Nephron (organoid): ENCODE measurements around the gene CTIF.

ENCODE experiments used
- H3K27ac Mint-ChIP-seq, 3 experiments: 2 replicates each; pipeline ENCODE4 v1.8.0; 2020; ENCODE audit warnings: mixed read lengths in 3 of 3, mild to moderate bottlenecking in 2 of 3, moderate library complexity in 1 of 3
- H3K27me3 Mint-ChIP-seq: 2 replicates; pipeline ENCODE4 v1.8.0; 2021; ENCODE audit warnings: low read depth, mild to moderate bottlenecking, moderate library complexity, mixed read lengths
- H3K36me3 Mint-ChIP-seq: 2 replicates; pipeline ENCODE4 v1.8.0; 2020; ENCODE audit warnings: low read depth, mixed read lengths
- H3K4me1 Mint-ChIP-seq: 2 replicates; pipeline ENCODE4 v1.8.0; 2020; ENCODE audit warnings: mixed read lengths
- H3K4me3 Mint-ChIP-seq, 3 experiments: 2 replicates each; pipeline ENCODE4 v1.8.0; 2020; ENCODE audit warnings: mild to moderate bottlenecking in 3 of 3, mixed read lengths in 3 of 3, moderate library complexity in 2 of 3
- H3K9me3 Mint-ChIP-seq: 2 replicates; pipeline ENCODE4 v1.8.0; 2020; ENCODE audit warnings: mixed read lengths
- TF ChIP-seq, protein P1 (sequence below), 3 experiments: fragments of 200-600 bp; sonication (generic); IDR thresholded peaks; one replicate each; pipeline ENCODE4 v1.5.0; 2021; ENCODE audit warnings: antibody characterized with exemption in 3 of 3; ENCODE audit not compliant: unreplicated experiment in 3 of 3

The CTIF gene

DNA sequence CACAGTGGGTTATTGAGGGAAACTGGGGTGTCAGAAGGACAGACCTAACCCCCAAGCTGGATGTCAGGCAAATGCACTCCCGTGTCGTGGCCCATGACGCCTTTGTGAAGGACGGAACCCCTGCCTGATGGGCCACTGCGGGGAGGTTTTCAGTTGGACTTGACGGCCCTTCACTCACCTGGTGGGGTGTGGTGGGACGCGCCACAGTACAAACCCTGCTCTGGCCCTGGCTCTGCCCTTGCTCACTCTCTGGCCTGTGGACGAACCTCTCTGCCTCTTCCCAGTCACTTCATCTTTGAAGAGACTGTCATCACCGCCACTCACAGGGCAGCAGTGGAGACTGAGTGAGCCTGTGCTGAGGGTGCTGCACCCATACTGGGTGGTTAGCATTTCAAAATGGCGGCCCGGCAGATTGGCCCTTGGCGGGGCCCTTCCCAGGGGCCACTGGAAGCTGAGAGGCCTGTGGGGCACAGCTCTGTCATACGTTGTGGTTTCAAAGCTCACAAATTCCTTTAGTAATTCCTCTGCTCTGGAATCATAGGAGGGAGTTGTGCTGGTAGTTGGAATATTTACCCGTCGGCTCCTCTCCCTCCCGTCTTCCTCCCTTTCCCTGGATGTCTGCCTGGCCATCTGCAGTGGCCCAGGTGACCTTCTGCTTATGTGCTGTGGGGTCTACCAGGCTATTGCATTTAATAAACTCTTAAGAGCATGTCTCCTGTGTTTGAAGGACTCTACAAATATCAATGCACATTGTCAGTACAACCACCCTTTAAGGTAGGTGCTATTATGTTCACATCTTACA lies 200.6 kb downstream of the CTIF start:
- TF ChIP-seq, protein P1, sequence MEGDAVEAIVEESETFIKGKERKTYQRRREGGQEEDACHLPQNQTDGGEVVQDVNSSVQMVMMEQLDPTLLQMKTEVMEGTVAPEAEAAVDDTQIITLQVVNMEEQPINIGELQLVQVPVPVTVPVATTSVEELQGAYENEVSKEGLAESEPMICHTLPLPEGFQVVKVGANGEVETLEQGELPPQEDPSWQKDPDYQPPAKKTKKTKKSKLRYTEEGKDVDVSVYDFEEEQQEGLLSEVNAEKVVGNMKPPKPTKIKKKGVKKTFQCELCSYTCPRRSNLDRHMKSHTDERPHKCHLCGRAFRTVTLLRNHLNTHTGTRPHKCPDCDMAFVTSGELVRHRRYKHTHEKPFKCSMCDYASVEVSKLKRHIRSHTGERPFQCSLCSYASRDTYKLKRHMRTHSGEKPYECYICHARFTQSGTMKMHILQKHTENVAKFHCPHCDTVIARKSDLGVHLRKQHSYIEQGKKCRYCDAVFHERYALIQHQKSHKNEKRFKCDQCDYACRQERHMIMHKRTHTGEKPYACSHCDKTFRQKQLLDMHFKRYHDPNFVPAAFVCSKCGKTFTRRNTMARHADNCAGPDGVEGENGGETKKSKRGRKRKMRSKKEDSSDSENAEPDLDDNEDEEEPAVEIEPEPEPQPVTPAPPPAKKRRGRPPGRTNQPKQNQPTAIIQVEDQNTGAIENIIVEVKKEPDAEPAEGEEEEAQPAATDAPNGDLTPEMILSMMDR (IDR thresholded peaks at IDR 0.05; ENCODE audit: unreplicated experiment in 3 of 3): no peak
- peaks cover 9% of the 10 kb centered on the region for H3K27me3 Mint-ChIP-seq
- no peak overlapping the region for H3K4me3 Mint-ChIP-seq
- no peak overlapping the region for H3K27ac Mint-ChIP-seq
- H3K9me3 Mint-ChIP-seq: no peaks in the 10 kb centered on the region
- H3K36me3 Mint-ChIP-seq: no peaks in the 10 kb centered on the region
- H3K4me1 Mint-ChIP-seq: peaks cover 32% of the 10 kb centered on the region

DNA sequence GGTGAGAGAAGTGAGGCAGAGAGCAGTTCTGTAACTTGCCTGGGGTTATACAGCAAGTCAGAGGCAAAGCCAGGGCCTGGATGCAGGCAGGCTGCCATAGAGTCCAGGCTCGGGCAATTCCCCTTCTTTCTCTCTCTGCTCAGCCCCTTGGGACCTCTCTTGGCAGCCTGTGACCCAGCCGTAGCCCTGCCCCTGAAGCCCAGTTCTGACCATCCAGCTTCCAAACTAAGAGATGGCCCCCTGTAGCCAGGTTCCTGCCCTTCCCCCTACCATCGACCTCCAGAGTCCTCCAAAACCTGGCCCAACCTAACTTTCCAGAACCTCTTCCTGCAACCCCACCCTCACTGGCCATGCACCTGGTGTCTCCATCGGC lies 201.2 kb downstream of the CTIF start:
- Mint-ChIP-seq H3K36me3 (no peaks in the 10 kb centered on the region), H3K9me3 (no peaks in the 10 kb centered on the region), H3K4me1 (peaks cover 34% of the 10 kb centered on the region), H3K4me3 (no peak overlapping the region), H3K27ac (peak overlapping the region in 2 of 3 experiments; percentile 38 to 51), H3K27me3 (peaks cover 9% of the 10 kb centered on the region)
- TF ChIP-seq, protein P1 (IDR thresholded peaks at IDR 0.05; ENCODE audit: unreplicated experiment in 3 of 3): no peak

DNA sequence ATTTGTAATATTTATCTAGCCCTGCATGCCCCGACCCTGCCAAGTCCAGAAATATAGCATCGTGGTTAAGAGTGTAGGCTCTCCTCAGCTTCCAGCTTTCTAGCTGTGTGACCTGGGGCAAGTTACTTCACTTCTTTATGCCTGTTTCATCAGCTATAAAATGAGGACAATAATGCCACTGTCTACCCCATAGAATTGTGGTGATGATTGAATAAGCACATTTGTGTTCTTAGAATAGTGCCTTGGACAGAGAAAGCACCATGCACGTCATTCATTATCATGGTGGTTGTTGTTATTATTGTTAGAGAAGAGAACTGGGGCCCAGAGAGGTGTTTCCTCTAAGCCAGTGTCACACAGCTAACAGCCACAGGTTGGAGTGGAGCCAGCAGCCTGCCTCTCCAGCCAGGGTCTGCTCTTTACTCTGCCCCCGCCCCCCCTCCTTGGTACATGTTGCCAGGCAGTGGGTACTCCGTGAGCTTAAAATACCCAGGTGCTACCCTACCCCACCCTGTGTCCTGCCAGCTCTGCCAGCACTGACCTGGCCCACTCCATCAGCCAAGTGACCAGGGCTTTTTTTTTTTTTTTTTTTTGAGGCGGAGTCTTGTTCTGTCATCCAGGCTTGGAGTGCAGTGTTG lies 202.1 kb downstream of the CTIF start:
- H3K27me3 Mint-ChIP-seq: peaks cover 9% of the 10 kb centered on the region

DNA sequence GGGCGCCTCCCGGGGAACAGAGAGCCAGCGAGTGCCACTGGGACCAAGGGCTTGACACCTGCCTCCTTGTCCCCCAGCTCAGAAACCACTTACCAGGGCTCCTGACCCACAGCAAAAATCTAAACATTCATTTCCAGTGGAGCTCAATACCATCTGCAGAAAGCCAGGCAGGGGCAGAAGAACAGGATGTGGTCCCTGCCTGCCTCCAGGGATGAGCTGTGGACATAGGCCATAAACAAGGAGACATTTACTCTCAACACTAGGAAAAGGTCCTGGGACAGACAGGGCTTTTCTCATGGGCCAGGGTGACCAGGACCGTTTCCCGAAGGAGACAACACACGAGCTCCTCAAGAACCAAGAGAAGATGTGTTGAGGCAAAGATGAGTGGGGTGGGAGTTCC lies 203.0 kb downstream of the CTIF start:
- Mint-ChIP-seq H3K9me3 (no peaks in the 10 kb centered on the region), H3K36me3 (no peaks in the 10 kb centered on the region), H3K4me3 (no peak overlapping the region), H3K27ac (no peak overlapping the region), H3K27me3 (peaks cover 4% of the 10 kb centered on the region), H3K4me1 (peaks cover 34% of the 10 kb centered on the region)
- TF ChIP-seq, protein P1 (IDR thresholded peaks at IDR 0.05; ENCODE audit: unreplicated experiment in 3 of 3): no peak

More for the DNA sequence above, 202.1 kb downstream of the CTIF start:
- Mint-ChIP-seq H3K4me3 (no peak overlapping the region), H3K4me1 (peaks cover 34% of the 10 kb centered on the region), H3K27ac (peak overlapping the region in 1 of 3 experiments; percentile 51), H3K36me3 (no peaks in the 10 kb centered on the region), H3K9me3 (no peaks in the 10 kb centered on the region)
- TF ChIP-seq, protein P1 (IDR thresholded peaks at IDR 0.05; ENCODE audit: unreplicated experiment in 3 of 3): no peak

DNA sequence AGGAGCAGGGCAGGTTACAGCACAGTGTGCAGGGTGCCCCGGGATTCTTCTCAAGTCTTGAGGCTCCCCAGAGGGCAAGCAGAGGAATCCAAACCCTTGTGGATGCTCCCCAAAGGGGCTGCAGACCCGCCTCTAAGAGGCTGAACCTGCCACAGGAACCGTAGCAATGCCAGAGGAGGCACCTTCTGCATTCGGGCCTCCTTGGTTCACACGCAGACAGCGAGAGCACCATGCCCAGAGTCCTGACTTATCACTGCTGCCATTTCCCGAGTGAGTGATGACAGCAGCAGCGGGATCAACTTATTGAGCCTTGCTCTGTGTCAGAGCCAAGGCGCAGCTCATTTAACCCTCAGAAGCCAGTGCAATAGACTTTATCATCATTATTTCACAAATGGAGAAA lies 203.5 kb downstream of the CTIF start:
- Mint-ChIP-seq H3K27ac (peak overlapping the region in 1 of 3 experiments; percentile 90), H3K4me3 (no peak overlapping the region), H3K9me3 (no peaks in the 10 kb centered on the region), H3K4me1 (peaks cover 34% of the 10 kb centered on the region), H3K36me3 (no peaks in the 10 kb centered on the region), H3K27me3 (peaks cover 4% of the 10 kb centered on the region)
- TF ChIP-seq, protein P1 (IDR thresholded peaks at IDR 0.05; ENCODE audit: unreplicated experiment in 3 of 3): no peak
